ENCODE results near the gene MRPL43.

DNA sequence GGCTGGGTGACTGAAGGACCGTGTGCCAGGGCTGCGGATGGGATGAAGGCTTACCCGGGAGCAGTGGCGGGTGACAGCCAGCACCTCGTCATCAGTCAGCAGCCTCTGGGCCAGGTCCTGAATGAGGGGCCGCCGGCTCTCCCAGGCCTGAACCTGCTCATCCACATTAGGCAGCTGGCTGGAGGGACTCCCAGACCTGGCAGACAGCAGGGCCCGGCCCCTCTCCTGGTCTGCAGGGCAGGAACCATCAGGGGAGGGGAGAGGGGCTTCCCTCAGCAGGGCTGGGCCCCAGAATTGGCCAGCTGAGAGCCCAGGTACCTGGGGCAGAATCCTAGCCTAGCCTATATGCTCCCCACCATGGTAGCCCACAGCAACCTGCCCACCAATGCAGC lies 28.3 kb upstream of the MRPL43 start:
- TF ChIP-seq, protein P1, sequence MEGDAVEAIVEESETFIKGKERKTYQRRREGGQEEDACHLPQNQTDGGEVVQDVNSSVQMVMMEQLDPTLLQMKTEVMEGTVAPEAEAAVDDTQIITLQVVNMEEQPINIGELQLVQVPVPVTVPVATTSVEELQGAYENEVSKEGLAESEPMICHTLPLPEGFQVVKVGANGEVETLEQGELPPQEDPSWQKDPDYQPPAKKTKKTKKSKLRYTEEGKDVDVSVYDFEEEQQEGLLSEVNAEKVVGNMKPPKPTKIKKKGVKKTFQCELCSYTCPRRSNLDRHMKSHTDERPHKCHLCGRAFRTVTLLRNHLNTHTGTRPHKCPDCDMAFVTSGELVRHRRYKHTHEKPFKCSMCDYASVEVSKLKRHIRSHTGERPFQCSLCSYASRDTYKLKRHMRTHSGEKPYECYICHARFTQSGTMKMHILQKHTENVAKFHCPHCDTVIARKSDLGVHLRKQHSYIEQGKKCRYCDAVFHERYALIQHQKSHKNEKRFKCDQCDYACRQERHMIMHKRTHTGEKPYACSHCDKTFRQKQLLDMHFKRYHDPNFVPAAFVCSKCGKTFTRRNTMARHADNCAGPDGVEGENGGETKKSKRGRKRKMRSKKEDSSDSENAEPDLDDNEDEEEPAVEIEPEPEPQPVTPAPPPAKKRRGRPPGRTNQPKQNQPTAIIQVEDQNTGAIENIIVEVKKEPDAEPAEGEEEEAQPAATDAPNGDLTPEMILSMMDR (conservative IDR thresholded peaks at IDR 0.05; ENCODE audit: low read depth in 2 of 2), result no peak
- no peak for TF ChIP-seq EZH2 (IDR thresholded peaks at IDR 0.05; ENCODE audit: low read depth, unreplicated experiment)
